ENCODE results near the gene GUCY1A1.

The GUCY1A1 gene

GRCh38 chr4:155660436-155660835, 6.2 kb upstream of the GUCY1A1 start:
- no peak for DNase-seq

- DNase-seq = no peak
Measured at GRCh38 chr4:155665054-155665453, 1.6 kb upstream of the GUCY1A1 start.

- peak in 1 of 2 donors; percentile 35 for DNase-seq
Measured at GRCh38 chr4:155667222-155667567, 547 bp downstream of the GUCY1A1 start.

GRCh38 chr4:155667568-155668511, 1.2 kb downstream of the GUCY1A1 start:
- peak in 1 of 2 donors; percentile 24 for DNase-seq

GRCh38 chr4:155668707-155669220, 2.1 kb downstream of the GUCY1A1 start:
- DNase-seq = no peak

GRCh38 chr4:155672342-155672741, 5.7 kb downstream of the GUCY1A1 start:
- DNase-seq = no peak

GRCh38 chr4:155673453-155673979, 6.9 kb downstream of the GUCY1A1 start:
- no peak for DNase-seq

- no peak for DNase-seq
Measured at GRCh38 chr4:155674669-155675071, 8.0 kb downstream of the GUCY1A1 start.

GRCh38 chr4:155675709-155676429, 9.2 kb downstream of the GUCY1A1 start:
- peak; percentile 81 to 86 for DNase-seq

- DNase-seq = no peak
Measured at GRCh38 chr4:155676430-155676825, 9.8 kb downstream of the GUCY1A1 start.

GRCh38 chr4:155678011-155678410, 11.4 kb downstream of the GUCY1A1 start:
- DNase-seq = no peak

GRCh38 chr4:155679343-155679742, 12.7 kb downstream of the GUCY1A1 start:
- DNase-seq = peak; percentile 42 to 57

GRCh38 chr4:155681886-155682285, 15.2 kb downstream of the GUCY1A1 start:
- no peak for DNase-seq

- DNase-seq = no peak
Measured at GRCh38 chr4:155684423-155684822, 17.8 kb downstream of the GUCY1A1 start.

- DNase-seq = no peak
Measured at GRCh38 chr4:155684892-155685541, 18.4 kb downstream of the GUCY1A1 start.

- no peak for DNase-seq
Measured at GRCh38 chr4:155687380-155687982, 20.8 kb downstream of the GUCY1A1 start.

- DNase-seq = no peak
Measured at GRCh38 chr4:155688211-155688610, 21.6 kb downstream of the GUCY1A1 start.

GRCh38 chr4:155688860-155689259, 22.2 kb downstream of the GUCY1A1 start:
- DNase-seq = no peak

- DNase-seq = no peak
Measured at GRCh38 chr4:155690044-155690837, 23.6 kb downstream of the GUCY1A1 start.

GRCh38 chr4:155692361-155692760, 25.7 kb downstream of the GUCY1A1 start:
- no peak for DNase-seq

GRCh38 chr4:155693015-155693663, 26.5 kb downstream of the GUCY1A1 start:
- DNase-seq = no peak

All from inflammatory macrophage treated with lipopolysaccharide for 1 hour (primary cell).